Fibroblast of skin of back (primary cell): ENCODE results near the gene NFE2L1.
A peak's percentile ranks its signal among the peaks of the same experiment; 100 is the strongest.
"Not testable (repeated sequence)": the region's sequence is repeated elsewhere in the genome, so short reads cannot be mapped to it uniquely, and the experiment has no call there.

Source experiments
- DNase-seq: peaks from one replicate; pipeline ENCODE4 v3.0.0-alpha.2; 2013

NFE2L1 gene

GRCh38 chr17:48048384-48049126 is 396 bp downstream of the NFE2L1 start:
- DNase-seq: peak; percentile 92

DNA sequence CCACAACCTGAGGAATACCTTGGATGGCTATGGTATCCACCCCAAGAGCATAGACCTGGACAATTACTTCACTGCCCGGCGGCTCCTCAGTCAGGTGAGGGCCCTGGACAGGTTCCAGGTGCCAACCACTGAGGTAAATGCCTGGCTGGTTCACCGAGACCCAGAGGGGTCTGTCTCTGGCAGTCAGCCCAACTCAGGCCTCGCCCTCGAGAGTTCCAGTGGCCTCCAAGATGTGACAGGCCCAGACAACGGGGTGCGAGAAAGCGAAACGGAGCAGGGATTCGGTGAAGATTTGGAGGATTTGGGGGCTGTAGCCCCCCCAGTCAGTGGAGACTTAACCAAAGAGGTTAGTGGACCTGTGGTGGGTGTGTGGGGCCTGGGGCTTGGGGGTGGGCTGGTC is 3.1 kb downstream of the NFE2L1 start:
- no peak for DNase-seq

DNA sequence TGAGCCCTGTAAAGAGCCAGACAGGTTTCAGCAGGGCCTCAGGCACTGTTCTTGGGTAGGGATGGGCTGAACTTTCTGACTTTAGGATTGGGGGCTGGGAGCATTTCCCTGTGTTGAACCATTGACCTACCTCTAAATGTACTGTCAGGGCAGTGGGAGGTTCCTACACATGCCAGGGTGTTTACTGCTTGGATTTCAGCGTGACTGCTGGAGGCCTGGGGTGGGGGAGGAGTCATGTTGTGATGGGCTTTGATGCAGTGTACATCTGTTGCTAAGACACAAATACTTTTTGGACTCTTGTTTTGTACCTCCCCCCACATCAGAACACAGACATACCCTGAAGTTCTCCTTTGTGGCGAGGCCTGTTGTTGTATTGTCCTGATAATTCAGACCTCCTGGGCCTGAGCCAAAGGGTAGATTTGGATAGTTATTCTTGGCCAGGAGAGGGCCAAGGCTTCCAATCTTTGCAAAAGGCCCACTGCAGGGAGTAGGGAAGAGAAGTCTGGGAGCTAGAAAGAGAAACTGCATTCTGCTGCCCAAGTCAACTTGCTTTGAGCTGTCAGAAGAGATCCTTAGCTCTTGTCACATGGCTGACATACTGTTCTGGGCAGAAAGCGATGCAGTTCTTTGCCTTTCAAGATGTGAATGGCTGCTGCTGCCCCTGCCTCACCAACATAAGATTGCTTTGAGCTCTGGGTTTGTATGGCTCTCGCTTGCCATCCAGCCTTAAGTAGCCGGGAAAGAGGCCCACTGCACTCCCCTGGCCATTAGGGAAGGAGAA is 3.7 kb downstream of the NFE2L1 start:
- peak; percentile 81 for DNase-seq

DNA sequence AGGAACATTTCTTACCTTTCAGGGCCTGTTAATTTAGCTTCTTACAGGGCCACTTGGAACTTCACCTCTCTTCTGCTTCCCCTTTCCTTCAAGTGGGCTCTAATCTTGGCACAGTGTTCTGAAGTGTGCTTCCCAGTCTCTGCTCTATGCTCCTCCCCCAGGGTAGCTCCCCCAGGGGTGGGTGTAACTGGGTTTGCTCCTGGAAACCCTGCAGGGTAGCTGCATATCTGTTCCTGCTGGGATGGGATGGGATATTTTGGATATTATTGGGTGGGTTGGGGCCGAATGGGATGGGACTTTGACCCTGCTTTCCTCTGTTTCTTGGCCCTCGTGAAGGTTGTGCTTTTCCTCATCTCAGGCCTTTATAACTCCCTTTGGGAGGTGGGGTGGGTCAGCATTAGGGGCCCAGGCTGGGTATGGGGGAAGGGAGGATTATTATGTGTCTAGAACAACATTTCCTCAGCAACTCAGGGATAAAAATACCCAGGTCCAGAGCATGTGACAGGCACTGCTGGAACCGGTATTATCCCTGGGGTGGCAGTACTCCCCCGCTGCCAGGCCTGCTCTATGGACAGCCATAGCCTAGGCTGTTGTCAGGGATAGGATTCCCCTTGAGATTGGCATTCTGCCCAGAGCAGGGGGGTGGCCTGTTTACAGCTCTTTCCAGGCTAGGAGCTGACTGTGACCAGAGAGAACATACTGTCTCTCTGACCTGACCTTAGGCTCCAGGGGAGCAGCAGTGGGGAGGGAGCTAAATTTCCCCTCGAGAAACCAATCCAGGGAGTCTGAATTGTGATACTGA is 5.0 kb downstream of the NFE2L1 start:
- peak; percentile 61 for DNase-seq

DNA sequence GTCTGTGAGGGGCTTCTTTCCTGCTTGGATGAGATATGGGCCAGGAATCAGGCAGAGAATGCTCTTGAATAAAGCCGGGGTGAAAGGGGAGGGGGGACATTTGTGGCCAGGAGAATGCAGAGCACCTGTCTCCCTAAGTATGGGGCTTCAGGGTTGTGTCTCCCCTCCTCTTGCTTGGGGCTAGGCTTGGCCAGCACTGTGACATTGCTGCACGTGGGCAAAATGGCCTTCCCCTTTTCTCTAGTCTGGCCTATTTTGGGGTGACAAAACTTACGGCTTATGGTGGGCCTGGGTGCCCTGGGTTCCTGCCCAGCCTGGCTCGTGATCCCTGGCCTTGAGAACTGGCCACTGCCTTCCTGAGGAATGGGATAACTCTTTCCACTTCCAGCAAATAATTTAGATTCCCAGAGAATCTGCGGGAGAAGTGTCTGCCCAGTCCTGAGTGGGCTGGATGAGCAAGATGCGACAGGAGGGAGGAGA is 5.6 kb downstream of the NFE2L1 start:
- no peak for DNase-seq

DNA sequence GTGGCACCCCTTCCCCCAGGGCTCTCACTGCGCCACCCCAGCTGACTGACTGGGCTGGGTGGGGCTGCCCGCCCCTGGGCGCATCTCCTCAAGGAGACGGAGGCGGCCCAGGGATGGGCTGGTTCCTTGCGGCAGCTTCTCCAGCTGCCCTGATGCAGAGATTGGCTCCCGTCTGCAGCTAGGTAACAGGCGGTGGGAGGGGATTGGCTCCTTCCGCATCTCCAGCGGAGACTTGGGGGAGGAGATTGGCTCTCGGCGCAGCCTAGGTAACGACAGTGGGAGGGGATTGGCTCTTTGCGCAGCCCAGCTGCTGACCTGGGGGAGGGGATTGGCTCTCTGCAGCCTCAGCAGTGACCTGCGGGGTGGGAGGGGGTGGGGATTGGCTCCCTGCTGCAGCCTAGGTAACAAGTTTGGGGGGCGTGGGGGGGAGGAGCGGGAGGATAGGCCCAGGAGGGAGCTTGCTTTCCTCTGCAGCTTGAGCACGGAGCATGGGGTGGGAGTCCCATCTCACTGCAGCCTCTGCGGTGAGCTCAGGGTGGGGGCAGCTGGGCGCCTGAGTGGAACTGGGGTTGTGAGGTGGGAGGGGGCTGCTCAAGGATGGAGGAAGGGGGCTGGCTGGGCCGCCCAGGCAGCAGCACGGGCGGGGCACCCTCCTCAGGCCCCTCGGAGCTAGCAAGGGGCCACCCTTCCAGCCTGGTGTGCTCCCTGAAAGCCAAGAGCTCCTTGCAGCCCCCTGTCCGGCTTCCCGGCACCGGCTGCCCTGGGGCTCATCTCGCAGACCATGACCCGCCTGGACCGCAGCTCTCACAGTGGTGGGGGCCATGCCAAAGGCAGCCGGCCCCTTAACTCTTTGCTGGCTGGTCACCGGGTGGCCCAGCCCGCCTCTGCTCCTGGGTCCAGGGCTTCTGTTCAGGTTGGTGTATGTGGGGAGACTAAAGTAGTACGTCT is 6.4 kb downstream of the NFE2L1 start:
- DNase-seq: peak; percentile 27

DNA sequence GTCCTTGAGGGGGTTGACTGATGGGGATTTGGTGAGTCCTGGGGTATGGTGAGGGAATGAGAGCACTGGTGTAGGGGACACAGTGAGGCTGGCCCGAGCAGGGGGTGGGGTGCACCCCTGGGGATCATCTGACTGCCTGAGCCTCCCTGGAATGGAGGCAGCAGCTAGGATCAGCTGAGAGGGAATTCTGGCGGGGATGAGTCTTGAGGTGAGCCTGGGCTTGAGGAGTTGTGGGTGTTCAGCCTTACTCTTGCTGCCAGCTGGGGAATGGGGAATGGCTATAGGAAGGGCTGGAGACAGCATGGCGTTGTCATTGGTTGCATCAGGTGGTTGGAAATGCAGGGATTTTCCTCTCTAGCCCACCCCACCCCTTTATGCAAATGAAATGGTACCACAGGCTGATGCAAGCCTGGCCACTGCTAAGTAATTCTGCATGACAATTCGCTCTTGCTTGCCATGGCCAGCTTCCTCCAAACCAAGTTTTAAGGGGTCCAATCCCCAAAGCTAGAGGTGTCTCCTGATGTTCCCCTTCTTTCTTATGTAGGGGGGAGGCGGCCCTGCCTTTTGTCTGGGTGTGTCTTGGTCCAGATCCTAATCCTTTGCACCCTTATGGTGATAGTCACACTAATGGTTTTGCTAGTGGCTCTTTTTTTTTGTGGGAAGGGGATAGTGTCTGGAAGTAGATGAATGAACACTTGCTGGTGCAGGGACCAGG is 7.5 kb downstream of the NFE2L1 start:
- DNase-seq: peak; percentile 91

DNA sequence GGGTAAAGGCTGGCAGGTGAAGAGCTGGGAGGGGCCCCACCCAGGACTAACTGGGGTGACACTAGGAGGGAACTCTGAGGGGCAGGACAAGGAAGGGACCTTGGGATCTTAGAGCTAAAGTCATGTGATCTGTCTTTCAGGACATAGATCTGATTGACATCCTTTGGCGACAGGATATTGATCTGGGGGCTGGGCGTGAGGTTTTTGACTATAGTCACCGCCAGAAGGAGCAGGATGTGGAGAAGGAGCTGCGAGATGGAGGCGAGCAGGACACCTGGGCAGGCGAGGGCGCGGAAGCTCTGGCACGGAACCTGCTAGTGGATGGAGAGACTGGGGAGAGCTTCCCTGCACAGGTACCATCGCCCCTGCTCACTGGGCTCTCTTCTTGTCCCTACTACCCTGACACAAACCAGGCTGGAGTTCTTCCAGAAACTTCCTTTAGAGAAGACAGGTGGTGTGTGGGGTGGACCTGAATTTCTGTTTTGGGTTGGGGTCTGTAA is 8.1 kb downstream of the NFE2L1 start:
- DNase-seq: no peak

DNA sequence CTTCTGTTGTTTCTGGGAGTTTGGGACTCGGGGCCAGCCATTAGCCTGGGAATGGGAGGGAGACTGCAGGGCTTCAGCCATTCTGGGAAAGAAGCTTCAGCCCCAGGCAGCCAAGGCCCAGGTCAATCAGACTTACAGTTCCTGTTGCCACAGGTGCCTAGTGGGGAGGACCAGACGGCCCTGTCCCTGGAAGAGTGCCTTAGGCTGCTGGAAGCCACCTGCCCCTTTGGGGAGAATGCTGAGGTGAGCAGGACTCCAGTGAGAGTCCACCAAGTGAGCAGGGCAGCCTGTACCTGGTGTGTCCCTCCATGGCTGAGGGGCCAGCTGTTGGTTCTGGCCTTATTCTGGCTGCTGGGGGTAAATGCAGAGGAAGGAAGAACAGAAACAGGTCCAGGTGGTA is 8.7 kb downstream of the NFE2L1 start:
- DNase-seq: no peak

- DNase-seq: no peak
Observed at GRCh38 chr17:48057626-48058025, 9.5 kb downstream of the NFE2L1 start.

DNA sequence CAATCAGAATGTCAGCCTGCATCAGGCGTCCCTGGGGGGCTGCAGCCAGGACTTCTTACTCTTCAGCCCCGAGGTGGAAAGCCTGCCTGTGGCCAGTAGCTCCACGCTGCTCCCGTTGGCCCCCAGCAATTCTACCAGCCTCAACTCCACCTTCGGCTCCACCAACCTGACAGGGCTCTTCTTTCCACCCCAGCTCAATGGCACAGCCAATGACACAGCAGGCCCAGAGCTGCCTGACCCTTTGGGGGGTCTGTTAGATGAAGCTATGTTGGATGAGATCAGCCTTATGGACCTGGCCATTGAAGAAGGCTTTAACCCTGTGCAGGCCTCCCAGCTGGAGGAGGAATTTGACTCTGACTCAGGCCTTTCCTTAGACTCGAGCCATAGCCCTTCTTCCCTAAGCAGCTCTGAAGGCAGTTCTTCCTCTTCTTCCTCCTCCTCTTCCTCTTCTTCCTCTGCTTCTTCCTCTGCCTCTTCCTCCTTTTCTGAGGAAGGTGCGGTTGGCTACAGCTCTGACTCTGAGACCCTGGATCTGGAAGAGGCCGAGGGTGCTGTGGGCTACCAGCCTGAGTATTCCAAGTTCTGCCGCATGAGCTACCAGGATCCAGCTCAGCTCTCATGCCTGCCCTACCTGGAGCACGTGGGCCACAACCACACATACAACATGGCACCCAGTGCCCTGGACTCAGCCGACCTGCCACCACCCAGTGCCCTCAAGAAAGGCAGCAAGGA is 10.4 kb downstream of the NFE2L1 start:
- no peak for DNase-seq

GRCh38 chr17:48059125-48059668 is 11.0 kb downstream of the NFE2L1 start:
- no peak for DNase-seq

- DNase-seq: no peak
Observed at GRCh38 chr17:48060249-48060648, 12.1 kb downstream of the NFE2L1 start.

DNA sequence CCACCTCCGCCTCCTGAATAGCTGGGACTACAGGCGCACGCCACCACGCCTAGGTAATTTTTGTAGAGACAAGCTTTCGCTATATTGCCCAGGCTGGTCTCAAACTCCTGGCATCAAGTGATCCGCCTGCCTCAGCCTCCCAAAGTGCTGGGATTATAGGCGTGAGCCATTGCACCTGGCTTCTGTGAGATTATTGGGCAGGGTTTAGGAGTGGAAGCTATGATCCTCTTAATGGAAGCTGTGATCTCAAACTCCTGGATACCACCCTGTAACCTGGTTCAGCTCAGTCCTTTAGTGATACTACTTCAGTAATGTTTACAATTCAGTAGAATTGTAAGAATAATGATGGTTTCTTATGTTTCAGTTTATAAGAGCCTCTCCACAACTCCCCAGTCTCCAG is 14.1 kb downstream of the NFE2L1 start:
- DNase-seq: no peak

- no peak for DNase-seq
Observed at GRCh38 chr17:48064638-48065037, 16.5 kb downstream of the NFE2L1 start.

DNA sequence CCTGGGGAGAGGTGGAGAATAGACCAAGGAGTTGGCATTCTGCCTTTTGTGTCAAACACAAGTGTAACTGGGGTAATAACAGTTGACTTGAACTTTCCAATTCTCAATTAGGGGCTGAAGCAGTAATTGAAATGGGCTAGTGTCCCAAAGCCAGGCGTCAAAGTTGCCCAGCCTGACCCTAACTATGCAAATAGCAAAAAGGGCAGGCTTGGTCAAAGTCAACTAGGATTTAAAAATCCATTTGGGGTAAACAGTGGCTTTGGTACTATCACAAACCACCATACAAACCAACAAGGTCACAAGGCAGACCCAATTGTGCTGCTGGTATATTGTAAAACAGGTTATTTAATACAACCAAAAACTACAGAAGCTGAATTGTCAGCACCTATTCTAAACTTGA is 18.0 kb downstream of the NFE2L1 start:
- DNase-seq: no peak

DNA sequence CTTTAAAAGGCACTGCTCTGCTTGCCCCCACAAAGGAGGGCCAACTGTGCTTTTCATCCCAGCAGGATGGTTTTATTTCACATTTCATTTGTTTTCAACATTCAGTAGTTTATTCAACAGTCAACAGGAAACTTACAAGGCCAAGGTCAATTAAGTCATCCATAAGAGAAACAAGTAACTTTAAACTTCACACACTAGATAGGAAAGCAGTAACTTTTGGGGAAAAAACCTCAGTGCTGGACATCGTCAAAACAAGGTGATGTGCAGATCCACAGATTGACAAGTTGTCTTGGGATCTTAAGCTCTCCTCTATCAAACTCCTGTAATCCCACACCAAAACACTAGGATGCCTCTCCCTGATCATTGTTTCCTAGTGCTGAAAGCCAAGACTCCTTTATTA is 18.5 kb downstream of the NFE2L1 start:
- no peak for DNase-seq

DNA sequence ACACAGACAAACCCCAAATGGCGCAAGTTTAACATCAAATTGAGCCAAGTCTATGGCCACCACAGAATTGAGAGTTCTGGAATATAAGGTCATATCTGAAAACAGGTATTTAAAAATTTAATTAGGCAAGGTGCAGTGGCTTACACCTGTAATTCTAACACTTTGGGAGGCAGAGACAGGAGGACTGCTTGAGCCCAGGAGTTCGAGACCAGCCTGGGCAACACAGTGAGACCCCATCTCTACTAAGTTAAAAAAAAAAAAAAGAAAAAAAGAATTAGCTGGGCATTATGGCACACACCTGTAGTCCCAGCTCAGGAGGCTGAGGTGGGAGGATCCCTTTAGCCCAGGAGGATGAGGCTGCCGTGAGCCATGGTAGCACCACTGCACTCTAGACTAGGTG is 19.1 kb downstream of the NFE2L1 start:
- DNase-seq: no peak

DNA sequence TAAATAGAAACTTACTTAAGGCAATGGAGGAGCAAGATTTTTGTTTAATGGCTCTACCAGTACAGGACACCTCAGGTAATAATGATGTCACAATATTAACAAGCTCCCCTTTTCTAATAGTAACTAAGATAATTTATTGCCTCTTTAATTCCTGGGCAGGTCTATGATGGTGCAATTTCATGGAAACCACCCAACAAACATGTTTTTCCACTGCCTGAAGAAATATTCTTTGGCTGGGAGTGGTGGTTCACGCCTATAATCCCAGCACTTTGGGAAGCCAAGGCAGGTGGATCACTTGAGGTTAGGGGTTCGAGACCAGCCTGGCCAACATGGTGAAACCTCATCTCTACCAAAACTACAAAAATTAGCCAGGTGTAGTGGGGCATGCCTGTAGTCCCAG is 19.6 kb downstream of the NFE2L1 start:
- DNase-seq: not testable (repeated sequence)

GRCh38 chr17:48068491-48068961 is 20.4 kb downstream of the NFE2L1 start:
- DNase-seq: peak; percentile 78
